GM13976 (cell line): Measurements from ENCODE around the gene TMEM135.

Source experiments
- DNase-seq: peaks from one replicate; pipeline ENCODE4 v3.0.0; 2012; ENCODE audit warnings: low spot score
- CTCF ChIP-seq: IDR thresholded peaks from 2 replicates; pipeline ENCODE4 v1.5.1; 2012; ENCODE audit warnings: borderline replicate concordance, mild to moderate bottlenecking; ENCODE audit not compliant: insufficient read depth; ENCODE audit errors: extremely low read depth, missing control alignments, control extremely low read depth
- in situ Hi-C: fragments of 300-500 bp; cut with MboI; formaldehyde crosslinking; loops from one replicate; pipeline ENCODE4 v1.12.0; 2022; ENCODE audit warnings: low sequenced_read_pairs, mixed read lengths, inconsistent platforms; ENCODE audit not compliant: unreplicated experiment

The TMEM135 gene

GRCh38 chr11:87329172-87329571 is 291.4 kb downstream of the TMEM135 start:
- no peak for TF ChIP-seq CTCF
- in situ Hi-C loops: no loop called here
- DNase-seq: no peak

- no peak for DNase-seq
- in situ Hi-C loops: no loop called here
- no peak for TF ChIP-seq CTCF
Measured at GRCh38 chr11:87330187-87330601, 292.5 kb downstream of the TMEM135 start.

- in situ Hi-C loops: no loop called here
- TF ChIP-seq CTCF: no peak
- no peak for DNase-seq
Measured at GRCh38 chr11:87331273-87331672, 293.5 kb downstream of the TMEM135 start.

- no peak for DNase-seq
- in situ Hi-C loops: no loop called here
- no peak for TF ChIP-seq CTCF
Measured at GRCh38 chr11:87338046-87338639, 300.4 kb downstream of the TMEM135 start.

GRCh38 chr11:87339416-87339815 is 301.7 kb downstream of the TMEM135 start:
- in situ Hi-C loops: no loop called here
- TF ChIP-seq CTCF: no peak
- no peak for DNase-seq

GRCh38 chr11:87347441-87347840 is 309.7 kb downstream of the TMEM135 start:
- no peak for DNase-seq
- no peak for TF ChIP-seq CTCF
- in situ Hi-C loops: no loop called here
